OCI-M2 (cell line): ENCODE results near the gene ZNF549.
"Not testable (repeated sequence)": the region's sequence is repeated elsewhere in the genome, so short reads cannot be mapped to it uniquely, and the experiment has no call there.

Experiments used
- DNase-seq: peaks from one replicate; lab custom pipeline; 2025; ENCODE audit not compliant: unreplicated experiment; lab: John Stamatoyannopoulos, UW

The ZNF549 gene

DNA sequence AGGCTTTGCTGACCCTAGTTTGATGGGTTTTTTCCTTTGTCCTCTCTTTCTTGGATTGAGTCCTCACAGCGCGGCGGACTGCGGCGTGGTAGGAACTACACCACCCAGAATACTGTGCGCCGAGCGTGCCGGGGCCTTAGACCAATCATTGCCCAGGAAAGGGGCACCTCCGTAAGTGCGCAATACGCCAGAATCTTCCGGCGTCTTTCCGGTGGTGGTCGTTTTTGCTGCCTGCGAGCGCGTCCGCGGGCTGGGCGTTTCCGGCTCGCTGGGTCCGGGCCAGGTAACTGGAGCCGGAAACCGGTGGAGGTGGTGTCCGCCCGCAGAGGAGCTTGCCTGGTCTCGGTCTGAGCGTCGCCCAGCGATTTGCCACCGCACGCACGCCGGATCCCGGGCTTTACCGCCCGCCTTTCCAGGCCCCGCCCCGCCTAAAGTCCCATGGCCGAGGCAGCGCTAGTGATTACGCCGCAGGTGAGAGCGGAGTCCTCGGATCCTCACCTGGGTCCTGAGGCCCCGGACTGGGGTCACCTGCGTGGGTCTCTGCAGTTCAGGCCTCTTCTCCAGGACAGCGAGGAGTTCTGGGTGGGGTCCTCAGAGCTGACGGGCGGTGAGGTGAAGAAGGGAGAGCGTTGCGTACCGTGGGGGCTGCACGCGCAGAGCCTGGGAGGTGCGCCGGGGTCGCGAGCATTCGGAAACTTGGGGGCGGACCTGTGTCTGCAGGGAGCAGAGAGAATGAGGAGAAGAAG, at the start of gene ZNF549:
TSS of gene ZNF549 (plus strand) at position 221 of the 746 bp plus-strand sequence. CDS start at position 439, 218 bp downstream.
- peak; percentile 62 for DNase-seq

DNA sequence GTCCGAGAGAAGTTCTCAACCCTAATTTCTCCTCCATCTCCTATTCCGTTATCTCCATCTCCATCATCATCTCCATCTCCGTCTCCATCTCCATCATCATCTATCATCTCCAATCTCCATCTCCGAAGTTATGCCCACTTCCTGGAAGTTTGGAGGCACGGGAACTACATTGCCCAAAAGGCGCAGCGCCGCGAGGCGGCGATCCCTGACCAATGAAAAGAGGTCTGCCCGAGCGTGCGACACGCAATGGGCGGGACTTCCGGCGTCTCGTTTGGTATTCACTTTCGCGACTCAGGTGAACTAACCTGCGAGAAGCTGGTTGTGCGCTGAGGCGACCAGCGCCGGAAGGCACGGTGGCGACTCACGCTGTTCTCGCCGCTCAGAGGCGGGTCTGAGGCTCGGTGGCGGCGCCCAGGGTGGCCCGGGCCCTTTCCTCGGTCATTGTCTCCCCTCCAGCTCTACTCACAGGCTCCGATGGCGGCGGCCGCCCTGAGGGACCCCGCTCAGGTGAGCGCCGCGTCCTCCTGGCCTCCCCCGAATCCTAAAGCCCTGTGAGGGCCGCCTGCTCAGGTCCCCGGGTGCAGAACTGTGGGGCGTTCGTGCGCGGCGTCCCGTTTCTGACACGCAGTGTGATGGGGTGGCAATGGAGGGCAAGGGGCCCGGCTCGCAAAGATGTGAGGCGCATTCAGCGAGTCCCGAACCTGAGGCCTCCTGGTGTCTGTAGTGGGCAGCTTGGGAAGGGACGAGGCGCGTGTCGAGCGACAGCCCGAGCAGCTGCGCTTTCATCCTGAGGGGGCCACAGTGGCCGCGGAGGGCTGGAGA, 39.5 kb upstream of the ZNF549 start, which contains the start of gene ZNF419:
TSS of gene ZNF419 (plus strand) at position 274 of the 822 bp plus-strand sequence. CDS start at position 475, 201 bp downstream.
- peak; percentile 40 for DNase-seq

DNA sequence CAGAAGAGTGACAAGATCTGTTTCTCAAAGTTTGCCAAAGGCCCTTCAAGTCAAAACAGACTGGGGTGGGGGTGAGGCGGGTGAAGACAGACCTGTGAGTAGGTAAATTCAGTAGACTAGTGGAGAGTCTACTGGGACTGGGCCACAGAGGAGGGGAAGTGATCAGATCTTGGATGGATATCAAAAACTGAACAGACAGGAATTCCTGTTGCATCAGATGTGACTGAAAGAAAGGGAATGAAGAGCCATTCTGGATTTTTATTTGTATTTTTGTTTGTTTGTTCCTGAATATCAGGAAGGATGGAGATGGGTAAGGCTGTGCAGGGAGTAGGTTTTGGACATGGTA, 38.9 kb upstream of the ZNF549 start:
- DNase-seq = not testable (repeated sequence)

DNA sequence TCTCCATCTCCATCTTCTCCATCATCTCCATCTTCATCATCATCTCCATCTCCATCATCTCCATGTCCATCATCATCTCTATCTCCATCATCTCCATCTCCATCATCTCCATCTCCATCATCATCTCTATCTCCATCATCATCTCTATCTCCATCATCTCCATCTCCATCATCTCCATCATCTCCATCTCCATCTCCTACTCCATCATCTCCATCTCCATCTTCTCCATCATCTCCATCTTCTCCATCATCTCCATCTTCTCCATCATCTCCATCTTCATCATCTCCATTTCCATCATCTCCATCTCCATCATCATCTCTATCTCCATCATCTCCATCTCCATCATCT, 27.9 kb upstream of the ZNF549 start:
- DNase-seq = not testable (repeated sequence)

DNA sequence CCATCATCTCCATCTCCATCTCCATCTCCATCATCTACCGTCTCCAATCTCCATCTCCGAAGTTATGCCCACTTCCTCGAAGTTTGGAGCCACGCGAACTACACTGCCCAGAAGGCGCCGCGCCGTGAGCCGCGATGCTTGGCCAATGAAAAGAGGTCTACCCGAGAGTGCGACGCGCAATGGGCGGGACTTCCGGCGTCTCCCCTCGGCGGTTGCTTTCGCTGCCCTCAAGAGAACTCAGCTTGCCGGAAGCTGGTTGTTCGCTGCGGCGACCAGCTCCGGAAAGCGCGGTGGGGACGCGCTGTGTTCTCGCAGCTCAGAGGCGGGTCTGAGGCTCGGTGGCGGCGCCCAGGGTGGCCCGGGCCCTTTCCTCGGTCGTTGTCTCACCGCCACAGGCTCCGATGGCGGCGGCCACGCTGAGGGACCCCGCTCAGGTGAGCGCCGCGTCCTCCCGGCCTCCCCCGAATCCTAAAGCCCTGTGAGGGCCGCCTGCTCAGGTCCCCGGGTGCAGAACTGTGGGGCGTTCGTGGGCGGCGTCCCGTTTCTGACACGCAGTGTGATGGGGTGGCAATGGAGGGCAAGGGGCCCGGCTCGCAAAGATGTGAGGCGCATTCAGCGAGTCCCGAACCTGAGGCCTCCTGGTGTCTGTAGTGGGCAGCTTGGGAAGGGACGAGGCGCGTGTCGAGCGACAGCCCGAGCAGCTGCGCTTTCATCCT, 27.3 kb upstream of the ZNF549 start, which contains the start of gene ZNF773:
TSS of gene ZNF773 (plus strand) at position 259 of the 716 bp plus-strand sequence. CDS start at position 402, 143 bp downstream.
- DNase-seq = peak; percentile 73

DNA sequence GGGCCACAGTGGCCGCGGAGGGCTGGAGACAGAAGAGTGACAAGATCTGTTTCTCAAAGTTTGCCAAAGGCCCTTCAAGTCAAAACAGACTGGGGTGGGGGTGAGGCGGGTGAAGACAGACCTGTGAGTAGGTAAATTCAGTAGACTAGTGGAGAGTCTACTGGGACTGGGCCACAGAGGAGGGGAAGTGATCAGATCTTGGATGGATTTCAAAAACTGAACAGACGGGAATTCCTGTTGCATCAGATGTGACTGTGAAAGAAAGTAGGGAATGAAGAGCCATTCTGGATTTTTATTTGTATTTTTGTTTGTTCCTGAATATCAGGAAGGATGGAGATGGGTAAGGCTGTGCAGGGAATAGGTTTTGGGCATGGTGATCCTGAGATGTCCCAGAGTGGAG, 26.8 kb upstream of the ZNF549 start:
- not testable (repeated sequence) for DNase-seq

DNA sequence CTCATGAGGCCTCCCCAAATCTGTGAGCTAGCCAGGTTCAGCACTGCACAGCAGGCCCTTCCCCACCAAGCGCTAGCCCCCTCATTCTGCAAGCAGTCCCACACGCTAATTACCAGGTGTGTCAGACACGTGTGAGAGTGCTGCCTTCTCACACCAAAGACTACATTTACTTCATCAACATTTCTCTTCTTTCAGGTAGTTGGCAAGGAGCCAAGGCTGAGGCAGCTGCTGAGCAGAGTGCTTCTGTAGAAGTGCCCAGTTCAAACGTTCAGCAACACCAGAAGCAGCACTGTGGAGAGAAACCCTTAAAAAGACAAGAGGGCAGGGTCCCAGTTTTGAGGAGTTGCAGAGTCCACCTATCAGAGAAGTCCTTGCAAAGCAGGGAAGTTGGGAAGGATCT, 21.0 kb upstream of the ZNF549 start:
- DNase-seq = no peak

DNA sequence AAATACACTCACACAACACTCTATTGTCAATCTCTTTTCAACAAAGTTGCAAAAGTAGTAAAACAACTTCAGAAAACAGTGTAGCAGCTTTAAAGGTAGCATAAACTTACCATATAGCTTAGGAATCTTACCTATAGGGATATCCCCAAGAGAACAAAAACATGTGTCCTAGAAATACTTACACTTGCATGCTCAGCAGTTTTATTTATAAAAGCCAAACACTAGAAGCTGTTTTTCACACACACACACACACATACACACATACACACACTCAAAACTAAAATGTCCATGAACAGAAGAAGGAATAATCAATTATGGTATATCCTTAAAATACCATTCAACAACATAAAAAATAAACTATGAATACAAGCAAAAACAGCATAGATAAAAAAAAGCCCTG, 15.7 kb upstream of the ZNF549 start:
- DNase-seq = no peak

DNA sequence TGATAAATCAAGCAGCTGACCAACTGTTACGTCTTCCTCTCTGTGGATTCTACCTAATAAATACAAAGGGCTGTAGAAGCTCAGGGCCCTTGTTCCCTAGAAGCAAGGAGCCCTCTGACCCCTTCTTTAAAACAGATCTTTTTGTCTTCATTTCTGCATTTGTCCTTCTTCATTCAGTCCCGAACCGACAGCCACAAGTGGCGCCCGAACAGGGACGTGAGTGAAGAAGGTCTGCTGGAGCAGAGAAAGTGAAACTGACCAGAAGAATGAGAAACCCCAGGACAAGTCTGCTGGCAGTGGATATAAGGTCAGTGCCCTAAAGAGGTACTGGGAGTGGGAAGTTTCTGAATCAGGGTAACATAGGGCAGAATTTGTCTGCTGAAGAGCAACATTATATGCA, 14.3 kb upstream of the ZNF549 start:
- no peak for DNase-seq

DNA sequence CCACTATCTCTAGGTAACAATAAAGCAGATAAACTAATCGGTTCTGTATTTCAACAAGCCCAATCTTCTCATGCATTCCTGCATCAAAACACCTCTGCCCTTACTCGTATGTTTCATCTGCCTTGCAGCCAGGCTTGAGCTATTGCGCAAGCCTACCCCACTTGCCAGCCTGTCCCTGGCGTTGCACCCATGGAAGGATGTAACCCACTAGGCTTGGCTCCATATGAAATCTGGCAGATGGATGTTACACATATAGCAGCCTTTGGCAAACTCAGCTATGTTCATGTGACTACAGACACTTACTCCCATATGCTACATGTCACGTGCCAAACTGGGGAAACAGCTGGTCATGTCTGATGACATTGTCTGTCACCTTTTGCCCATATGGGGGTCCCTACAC, 11.9 kb upstream of the ZNF549 start:
- no peak for DNase-seq

DNA sequence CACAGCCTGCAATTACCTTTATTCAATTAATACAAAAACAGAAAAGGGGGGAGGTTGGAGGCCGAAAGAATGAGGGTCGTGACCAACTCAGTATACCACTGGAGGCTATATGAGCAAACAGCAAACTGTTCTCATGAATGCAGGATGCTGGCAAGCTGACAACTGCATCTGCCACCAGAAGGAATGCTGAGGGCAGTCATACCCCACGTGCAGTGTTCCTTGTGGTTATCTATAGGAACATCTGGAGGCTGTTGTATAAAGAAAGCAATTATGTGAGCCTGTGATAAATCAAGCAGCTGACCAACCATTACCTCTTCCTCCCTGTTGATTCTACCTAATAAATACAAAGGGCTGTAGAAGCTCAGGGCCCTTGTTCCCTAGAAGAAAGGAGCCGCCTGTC, 9.1 kb upstream of the ZNF549 start:
- DNase-seq = not testable (repeated sequence)

DNA sequence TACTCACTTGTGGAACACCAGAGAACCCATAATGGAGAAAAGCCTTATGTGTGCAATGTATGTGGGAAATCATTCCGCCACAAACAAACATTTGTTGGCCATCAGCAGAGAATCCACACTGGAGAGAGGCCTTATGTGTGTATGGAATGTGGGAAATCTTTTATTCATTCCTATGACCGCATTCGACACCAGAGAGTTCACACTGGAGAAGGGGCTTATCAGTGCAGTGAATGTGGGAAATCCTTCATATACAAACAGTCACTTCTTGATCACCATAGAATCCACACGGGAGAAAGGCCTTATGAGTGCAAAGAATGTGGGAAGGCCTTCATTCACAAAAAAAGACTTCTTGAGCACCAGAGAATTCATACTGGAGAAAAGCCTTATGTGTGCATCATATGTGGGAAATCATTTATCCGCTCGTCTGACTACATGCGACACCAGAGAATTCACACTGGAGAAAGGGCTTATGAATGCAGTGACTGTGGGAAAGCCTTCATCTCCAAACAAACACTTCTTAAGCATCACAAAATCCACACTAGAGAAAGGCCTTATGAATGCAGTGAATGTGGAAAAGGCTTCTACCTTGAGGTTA, 10.9 kb downstream of the ZNF549 start:
- no peak for DNase-seq

DNA sequence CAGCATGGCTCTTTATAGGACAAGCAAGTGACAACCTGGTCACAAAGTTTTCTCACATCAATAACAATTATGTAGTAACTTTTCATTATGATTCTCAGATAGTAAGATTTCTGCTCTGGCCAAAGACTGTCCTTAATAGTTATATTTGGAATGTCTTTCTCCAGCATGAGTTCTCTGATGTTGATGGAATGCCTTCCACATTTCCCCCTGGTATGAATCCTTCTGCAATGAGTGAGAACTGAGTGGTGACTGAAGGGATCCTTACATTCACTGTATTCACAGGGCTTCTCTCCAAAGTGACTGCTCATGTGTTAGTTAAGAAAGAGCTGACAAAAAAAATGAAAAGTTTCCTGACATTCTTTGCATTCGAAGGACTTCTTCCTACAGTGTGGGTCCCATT, 19.4 kb downstream of the ZNF549 start:
- no peak for DNase-seq

DNA sequence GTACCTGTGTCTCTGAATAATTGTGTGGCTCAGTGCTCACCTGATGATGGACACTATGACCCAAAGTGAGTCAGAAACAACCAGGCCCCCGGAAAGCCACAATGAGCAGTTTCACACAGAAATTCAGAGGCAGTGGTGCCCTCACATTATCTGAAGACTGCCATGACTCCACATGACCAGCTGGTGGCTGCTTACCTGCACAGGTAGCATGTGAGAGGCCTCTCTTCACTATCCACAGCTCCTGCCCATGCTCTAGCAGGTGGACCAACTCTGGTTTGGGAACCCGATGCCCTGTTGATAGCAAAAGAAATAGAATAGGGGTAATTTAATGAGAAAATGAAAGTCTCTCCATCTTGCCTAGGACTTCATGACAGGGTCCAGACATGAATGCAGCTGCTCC, 25.3 kb downstream of the ZNF549 start:
- DNase-seq = no peak

DNA sequence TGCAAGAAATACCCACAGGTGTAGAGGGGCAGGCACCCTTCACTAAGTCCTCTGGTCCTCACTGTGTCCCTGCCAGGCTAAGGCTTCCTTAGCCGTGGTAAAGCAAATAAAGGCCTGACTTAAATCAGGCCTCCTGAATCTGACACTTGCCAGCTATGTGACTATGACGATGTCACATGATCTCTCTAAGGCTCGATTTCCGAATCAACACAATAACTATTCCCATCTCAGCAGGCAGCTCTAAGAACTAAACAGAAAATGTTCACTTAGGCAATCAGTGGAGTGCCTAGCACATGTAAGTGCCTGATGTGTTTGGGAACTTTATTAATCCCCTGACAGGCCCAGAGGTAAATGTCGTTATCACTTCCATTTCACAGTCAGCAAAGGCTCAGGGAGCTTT, 30.5 kb downstream of the ZNF549 start:
- DNase-seq = no peak

DNA sequence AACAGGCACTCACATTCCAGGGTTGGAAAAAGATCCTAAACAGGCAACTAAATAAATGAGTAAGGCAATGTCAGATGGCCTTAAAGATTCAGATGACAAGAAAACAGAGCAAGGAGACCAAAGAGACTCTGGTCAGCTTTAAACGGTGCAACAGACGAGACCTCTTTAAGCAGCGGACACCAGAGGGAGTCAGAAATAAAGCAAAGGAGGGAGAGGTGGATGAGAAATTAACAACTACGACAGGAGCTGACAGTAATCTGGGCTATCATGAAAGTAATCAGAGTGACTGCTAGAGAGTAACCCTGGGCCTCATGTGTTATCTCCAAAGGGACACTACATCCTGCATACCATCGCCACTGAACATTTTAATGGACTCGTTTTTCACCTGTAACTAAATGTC, 31.4 kb downstream of the ZNF549 start:
- no peak for DNase-seq

DNA sequence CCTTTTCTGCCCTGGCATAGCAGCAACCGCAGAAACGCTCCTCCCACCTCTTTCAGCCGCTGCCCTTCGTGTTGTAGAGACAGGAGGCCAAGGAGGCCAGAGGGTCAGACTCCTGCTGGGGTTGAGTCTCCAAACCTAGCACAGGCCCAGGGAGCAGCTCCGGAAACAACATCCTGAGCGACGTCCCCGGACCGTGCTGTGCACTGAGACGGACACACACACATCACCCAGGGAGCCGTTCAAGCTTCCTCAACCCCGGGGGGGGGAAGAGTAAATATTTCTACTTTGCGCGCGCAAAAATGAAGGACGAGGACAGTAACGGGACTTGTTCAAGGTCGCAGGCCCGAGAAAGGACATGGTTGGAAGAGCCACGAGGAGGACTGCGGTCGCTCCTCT, 31.9 kb downstream of the ZNF549 start:
- DNase-seq = no peak

DNA sequence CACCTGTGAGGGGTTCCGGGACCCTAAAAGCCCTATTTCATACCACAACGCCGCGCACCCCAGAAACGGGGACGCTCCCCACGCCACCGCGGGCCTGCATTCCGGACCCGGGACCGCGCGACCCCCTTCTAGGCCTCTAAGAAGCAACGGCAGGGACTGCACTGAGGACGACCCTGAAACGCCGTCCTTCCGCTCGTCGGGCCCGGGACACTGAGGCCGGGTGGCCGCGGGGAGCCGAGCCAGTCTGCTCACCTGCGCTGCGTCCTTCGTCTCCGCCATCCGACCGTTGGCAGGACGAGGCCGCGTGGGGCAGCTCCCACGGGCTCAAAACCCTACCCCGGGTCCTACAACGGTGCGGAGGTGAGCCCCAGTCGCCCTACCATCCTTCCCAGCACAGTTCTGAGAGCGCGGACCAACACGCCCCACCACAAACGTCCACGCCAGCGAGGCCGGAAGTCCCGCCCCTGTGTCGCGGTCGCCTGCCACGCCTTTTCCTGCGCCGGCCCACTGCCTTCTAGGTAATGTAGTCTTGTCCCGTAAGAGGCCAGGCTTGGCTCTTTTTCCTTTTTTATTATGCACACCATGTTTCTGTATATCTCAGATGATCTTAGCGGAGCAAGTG, 32.4 kb downstream of the ZNF549 start, which contains the start of gene ZNF550:
TSS of gene ZNF550 (minus strand) at position 460 of the 622 bp plus-strand sequence. CDS start at position 279, 181 bp downstream.
- no peak for DNase-seq

DNA sequence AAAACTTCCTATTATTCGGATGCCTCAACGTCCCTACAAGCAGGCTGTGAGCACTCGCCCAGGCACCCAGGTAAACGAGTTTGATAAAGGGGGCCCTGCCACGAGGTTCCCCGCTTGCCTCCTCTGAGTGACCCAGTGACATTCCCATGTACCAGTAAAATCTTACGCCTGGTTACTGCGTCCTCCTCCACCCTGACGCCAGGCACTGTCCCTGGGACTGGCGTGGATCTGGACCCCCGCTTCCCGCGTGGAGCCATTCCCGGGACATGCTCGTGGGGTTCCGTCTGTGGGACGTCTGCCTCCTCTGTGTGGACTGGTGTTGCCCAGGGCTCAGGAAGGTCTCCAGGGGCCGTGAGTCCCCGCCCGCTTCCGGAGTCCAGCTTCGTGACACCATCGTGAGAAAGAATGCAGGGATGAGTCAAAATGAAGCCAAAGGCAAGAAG, 32.9 kb downstream of the ZNF549 start:
- no peak for DNase-seq

DNA sequence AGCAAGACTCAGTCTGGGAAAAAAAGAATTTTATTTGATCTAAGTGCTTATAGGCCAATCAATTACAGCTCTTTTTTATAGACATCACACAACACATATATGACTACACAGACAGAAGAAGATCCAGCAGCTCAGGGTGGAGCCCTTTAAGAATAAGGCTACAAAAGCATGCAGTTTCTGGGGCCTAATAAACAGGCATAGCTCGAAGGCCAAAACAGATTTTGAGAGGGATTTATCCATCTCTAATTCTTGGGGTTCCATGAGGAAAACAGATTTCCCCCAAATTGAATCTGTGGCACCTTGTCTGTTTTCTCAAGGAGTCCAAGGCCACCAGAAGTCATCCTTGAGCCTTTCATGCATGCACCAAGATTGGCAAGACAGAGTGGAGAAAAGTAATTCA, 36.4 kb downstream of the ZNF549 start:
- no peak for DNase-seq
